ENCODE data around the gene PTPRM.

- TF ChIP-seq ZNF274 (IDR thresholded peaks at IDR 0.05; ENCODE audit: low read depth, low read length) (no peak), SUZ12 (IDR thresholded peaks at IDR 0.05; ENCODE audit: extremely low read depth, insufficient read depth, insufficient read length) (no peak), YY1 (IDR thresholded peaks at IDR 0.05; ENCODE audit: insufficient read depth, insufficient read length) (no peak)
Measured at GRCh38 chr18:7645756-7646155, 78.6 kb downstream of the PTPRM start.
